HG03060 (cell line): ENCODE results near the gene RGP1.

Experiments
- ATAC-seq: cut with Tn5 transposase; IDR thresholded peaks from one replicate; pipeline ENCODE4 v1.9.1; 2021; ENCODE audit warnings: low read depth, moderate number of reproducible peaks; ENCODE audit not compliant: unreplicated experiment

The RGP1 gene

DNA sequence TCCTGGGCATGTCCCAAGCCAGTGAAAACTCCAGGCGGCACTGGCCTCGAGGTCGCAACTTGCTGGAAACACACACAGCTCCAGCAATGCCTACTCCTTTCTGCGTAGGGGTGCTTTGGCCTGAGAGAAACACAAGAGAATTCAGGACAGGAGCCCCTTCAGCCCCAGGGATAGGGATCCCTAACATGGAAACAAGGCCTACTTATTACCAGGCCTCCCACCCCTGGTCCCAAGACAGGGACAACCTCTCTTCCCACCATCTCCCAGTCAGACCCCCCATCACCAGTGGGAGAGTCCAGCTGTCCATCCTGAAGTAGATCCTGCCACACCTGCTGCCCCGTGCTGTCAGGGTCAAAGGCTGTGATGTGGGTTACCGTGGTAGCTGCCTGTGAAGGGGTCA, 8.8 kb upstream of the RGP1 start:
- no peak for ATAC-seq

DNA sequence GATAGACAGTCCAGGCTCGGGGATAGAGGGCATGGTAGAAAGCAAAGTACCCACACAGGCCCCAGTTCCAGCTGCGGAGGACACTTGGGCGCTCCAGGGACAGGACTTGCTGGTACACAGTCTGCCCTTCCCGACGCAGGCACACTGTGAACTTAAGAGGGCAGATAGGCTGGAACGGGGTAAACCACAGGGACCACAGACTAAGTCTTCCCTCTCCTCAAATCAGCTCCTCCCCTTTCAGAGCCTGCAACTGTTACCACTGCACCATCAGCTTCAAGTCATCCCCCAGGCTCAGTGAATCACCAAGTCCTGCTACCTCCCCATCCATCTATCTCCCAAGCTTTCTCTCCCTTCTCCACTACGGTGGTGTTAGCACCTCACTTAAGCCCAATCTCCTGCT, 7.3 kb upstream of the RGP1 start:
- ATAC-seq, result no peak

DNA sequence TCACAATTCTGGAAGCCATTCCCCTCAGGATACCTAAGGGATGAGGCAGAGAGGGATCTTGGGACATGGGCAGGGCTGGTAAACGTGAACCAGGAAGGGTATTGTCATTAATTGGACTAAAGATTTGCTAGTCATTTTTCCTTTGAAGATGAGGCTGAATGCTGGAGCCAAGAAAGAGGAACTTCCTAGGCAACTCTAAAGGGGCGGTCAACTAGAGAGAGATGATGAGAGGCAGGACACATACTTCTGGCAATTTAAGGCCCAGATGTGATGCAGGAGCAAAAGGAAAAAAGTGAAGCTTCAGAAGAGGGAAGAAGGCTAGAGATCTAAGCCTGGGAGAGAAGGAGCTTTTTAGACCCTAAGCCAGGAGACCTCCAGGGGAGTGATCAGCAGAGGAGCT, 5.6 kb upstream of the RGP1 start:
- no peak for ATAC-seq

DNA sequence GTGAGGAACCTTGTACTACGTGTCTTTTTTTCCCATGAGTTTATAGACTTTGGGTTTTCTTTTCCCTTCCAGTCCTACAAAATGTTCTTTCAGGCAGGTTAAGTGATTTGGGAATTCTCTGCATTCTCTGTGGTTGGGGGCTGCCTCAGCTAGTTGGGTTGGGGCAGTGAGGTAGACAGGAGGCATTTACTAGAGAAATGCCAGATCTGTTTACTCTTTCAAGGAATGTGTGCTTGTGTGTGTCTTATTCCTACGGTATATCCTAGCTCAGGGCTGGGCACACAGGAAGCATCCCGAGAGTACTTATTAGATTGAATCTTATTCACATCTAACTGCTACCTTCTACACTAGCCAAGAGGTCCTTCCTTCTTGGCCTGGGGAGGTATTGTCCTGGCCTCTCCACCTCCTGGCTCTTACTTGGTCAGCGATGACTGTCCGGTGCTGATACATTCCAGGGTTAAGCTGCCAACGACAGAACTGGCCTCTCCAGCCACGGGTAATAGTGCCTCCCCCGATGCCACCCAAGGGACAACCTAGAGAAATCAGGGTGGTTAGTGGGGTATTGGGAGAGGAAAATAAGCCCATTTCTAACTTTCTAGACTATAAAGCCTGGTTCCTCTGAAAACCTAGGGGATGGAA, 5.1 kb upstream of the RGP1 start:
- no peak for ATAC-seq

DNA sequence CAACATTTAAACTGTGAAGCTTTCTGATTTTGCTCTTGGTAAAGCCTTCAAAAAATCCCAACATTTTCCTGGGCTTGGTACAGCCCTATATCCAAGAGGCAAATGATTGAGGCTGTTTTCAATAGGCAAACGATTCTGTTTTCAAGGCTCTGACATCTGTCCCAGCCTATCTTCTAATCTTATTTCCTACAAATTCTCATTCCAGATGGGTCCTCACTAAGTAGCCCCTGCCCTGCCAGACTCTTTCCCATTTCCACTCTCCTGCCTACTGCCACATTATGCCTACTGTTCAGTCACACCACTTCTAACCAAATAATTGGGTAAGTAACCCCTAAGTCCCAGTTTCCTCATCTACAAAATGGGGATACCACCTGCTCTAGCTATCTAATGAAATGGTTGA, 3.5 kb upstream of the RGP1 start:
- no peak for ATAC-seq

DNA sequence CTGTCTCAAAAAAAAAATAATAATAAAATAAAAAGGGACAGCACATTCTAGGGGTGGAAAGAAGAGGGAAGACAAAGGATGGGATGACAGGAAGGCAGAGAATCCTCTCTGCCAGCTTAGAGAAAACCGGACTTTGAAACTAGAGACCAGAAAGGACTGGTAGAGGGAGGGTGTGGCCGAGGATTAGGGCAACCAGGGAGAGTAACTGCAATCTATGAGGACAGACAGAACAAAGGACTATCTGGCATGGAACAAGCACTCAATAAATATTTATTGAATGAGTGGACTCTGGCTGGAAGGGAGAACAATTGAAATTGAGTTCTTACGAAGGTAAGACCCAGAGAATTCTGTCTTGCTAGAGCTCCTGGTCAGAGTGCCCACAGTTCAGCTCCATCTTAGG, 2.5 kb upstream of the RGP1 start:
- ATAC-seq, result no peak

DNA sequence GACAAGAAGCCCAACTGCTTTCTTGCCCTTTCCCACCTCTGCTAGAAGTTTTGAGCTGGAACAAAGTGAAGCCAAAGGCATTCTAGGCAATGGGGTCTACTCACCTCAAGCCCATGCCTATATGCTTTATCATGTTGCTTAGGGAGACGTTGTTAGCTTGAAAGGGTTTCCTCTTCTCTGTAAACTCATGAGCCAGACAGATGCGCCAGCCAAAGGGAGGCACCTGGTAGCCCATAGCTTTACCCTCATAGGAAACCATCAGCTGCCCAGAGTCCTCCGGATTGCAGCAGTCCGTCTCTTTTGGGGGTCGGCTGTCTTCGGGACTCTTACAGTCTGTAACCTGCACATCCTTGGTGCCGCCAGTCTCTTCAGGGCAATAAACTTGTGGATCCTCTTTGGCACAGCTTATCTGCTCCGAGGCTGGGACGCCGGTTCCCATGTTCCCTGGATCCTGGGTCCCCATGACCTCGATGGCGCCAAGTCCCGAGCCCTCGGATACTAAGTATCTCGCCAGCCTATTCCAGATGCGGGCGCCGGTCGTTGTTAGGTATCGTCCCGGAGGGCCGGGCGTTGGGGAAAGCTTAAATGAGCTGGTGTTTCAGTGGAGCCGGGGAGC, 737 bp upstream of the RGP1 start:
- ATAC-seq, result no peak

DNA sequence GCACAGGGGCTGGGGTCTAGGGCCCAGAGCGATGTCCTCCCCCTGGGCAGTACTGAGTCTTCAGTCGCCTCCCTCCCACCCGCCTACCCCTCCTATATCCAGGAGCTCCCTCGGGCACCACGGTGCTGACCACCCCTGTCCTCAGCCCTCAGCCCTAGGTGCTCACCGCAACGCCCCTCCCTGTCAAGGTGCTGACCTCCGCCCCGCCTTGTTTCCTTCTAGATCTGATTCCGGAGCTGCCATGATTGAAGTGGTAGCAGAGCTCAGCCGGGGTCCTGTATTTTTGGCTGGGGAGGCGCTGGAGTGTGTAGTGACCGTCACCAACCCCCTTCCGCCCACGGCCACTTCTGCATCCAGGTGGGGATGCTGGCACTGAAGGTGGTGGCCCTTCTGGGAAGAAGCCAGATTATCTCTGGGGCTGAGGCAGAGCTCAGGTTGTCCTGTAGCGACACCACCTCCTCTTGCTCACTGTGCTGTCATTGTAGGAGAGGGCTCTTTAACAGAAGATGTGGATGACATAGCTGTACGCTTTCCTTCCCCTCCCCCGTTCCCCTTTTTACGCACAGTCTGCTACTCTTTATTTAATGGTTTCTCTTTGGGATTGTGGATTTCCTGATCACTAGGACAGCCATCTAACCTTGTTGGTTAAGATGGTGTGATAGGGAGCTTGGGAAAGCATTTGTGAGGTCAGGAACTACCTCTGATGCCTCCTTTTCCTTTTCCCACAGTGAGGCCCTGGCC, 598 bp downstream of the RGP1 start:
- ATAC-seq, result no peak

DNA sequence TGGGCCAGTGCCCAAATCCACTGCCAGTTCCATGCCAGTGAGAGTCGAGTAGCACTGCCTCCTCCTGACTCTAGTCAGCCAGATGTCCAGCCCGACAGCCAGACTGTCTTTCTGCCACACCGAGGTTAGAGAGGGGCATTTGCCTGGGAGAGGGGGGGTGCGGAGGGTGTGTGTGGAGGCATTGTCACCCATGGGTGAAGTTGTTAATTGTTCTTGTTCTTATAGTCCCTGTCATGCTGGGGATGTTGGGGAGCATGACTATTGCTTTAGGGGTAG, 1.1 kb downstream of the RGP1 start:
- no peak for ATAC-seq

DNA sequence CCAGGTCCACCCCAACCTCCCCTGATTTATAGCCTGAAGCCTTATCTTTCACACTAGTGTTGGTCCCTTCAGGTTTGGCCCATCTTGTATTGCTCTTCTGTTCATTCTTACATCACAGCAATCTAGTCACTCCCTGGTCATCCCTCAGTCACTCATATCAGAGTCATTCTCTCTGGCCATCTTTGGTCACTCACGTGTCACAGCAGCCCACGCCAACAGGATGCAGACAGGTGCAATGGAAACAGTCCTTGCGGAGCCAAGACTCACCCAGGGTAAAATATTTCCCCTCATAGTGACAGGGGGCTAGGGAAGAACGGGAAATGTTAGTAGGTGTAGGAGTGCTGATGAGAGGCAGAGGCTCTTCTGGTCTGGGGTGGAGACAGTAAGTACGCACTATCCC, 4.4 kb downstream of the RGP1 start:
- ATAC-seq, result no peak

DNA sequence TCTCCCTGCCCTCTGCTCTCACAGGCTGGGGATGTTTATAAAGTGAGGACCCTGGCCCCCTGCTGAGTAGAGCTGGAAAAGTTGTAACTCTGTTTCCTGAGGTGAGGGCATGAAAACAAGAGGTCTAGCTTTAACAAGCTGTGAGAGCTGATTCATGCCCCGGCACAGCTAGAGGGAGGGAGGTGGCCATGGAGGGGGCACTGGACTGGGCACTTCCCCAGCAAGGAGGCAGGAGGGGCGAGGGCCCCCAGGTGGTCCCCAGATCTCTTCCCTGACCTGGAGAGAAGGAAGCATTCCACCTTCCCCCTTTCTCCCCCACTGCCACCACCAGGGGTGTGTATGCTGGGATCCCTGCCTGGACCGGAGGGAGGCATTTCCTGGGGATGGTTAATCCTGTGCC, 5.2 kb downstream of the RGP1 start, which contains the start of gene MSMP:
Gene MSMP (minus strand): TSS at position 13 of the 400 bp plus-strand sequence. CDS start 147 bp downstream, outside the sequence.
- no peak for ATAC-seq

DNA sequence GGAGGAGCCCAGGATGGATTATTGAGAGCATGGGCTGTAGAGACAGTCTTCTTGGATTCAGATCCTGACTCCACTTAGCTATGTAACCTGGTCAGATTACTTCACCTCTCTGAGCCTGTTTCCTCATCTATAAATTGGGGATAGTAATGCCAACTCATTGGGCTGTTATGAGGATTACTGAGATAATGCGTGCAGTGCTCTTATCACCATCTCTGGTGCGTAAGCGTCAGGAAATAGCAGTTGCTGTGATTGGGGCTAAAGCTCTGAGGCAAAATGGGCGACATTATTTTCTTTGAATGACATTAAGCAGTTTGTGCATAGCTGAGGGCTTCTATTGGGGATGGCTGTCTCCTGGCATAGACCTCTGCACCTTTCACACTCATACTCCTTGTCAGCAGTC, 6.0 kb downstream of the RGP1 start:
- no peak for ATAC-seq

DNA sequence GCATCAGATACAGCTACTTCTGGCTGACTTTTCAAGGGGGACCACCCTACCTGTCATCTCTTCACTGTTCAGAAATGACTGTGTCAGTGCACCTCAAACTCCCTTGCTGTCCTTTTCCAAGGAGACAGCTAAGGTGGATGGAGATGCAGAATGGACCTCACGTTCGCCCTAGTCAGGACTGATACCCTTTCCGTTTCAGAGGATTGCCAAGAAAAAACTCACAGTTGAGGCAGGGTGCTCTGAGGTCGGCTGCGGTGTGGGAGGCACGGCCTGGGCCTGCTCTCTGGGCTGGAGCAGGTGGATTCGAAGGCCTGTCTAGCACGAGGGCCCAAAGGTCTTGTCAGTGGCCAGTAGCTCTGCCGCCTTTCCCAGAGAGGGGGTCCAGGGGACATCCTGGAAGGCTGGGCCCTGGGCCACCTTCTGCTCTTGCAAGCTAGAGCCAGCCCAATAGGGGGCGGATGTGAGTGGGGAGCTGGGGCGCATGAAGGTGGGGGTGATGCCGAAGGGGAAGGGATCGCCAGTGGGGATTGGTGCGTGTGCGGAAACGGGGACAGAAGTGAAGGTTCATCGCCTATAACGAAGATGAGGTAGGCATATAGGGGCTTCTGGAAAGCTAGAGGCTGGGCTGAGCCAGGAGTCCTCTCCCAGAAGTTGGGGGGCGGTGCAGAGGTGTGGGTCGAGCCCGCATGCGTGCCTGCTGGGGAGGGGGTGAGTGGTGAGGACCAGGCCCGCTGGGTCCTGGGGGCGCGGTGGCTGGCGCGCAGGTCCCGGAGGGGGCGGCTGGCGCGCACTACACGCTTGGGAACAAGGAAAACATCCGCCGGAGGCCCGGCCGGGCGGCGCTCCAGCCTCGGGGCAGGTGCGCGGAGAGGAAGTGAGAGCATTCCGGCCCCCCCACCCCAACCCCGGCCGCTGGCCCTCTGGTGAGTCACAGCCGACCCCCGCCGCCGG, 7.5 kb downstream of the RGP1 start:
- ATAC-seq, result no peak

DNA sequence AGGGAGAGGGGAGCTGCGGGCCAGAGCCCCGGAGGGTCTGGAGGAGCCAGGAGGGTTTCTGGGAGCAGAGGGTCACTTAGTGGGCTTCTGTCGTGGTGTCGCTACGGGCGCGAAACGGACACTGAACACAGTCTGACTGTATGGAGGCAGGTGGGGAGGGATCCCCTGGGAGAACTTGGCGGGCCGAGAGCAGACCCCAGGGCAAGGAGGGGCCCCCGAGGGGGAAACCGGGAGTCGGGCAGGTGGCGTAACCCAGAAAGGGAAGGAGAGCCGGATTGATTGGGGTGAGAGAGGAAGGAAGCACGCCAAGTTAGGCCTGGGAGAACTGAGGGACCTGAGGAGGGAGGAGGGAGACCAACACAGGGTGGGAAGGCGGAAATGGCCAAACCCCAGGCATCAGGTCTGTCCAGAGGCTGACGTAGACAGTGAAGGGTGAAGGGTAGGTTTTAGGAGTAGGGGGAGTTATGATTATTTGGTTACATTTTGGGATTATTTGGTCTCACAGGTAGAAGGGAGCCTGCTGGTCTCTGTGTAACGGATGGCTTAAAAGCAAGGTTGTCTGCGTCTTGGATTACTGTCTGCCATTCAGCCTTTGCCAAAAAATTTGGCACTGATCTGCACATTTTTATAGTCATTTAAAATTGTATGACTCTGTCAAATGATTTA, 8.3 kb downstream of the RGP1 start:
- no peak for ATAC-seq

DNA sequence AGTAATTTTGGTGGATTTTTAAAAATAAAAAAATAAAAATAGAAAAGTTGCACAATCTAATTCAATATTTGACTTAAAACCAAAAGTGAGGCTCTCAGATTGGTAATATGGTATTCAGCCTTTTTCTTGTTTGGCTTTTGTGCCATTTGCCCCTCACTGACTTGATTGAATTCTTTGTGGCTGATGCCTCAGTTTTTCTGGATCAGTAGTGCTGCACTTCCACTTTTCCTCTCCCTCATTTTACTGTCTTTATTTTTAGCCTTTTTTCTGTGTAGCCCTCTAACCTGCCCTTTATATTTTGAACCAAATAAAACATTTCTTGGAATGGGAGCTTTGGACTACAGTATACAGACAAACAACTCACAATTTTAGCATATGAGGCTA, 8.8 kb downstream of the RGP1 start:
- no peak for ATAC-seq

DNA sequence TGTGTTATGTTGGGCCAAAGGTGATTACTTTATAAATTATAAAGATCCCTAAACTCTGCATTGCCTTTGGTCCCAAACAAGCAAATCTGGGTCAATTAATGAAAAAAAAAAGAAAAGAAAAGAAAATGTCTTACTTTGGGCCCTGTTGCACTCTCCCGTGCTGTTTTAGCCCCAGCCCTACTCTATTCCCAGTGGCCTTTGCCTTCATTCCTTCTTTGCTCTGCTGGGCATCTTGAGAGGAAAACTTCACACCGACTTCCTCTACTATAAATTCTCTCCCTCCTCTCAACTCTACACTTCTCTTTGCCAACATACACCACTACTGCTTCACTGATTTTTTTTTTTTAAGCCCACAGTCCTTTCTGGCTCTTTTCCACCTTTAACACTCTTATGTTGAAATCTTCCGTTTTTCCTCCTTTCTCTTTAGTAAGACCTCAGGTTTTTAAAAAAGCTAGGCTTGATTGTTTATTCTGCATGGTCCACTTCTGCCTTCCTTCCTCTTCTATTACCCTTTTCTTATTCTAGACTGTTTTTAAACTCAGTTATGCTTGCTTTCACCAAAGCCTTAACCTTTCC, 9.5 kb downstream of the RGP1 start:
- ATAC-seq, result no peak

DNA sequence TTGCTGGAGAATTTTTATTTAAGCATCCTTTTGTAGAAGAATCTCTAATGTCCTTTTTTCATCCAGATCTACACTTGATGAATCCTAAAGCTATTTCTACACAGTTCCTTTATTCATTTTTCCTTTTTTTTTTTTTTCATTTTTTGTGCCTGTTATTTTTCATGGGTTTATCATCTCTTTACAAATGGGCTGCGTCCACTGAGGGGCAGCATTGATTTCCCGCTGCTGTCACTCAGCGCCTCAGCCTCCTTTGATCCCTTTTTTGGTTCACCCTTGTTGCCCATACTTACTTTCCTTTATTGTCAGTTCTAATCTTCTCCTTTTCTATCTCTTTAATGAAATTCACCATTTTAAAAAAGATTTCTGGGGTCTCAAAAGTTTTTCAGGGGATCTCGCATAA, 10.7 kb downstream of the RGP1 start:
- ATAC-seq, result no peak

DNA sequence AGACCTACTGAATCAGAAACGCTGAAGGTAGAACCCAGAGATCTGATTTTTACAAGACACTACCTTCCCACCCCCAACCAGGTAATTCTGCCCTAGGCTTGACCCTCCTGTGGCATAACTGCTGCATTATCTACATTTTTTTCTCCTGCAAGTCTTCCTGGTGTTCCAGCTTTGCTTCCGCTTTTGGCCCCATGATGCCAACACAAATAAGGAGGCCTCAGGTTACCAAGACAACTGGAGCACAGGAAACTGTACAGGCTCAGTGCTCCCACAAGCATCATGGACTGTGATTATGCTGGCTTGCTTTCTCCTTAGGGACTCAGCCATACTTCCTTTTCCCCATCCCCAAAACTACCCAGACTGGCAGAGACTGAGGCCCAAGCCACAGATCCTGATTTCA, 11.6 kb downstream of the RGP1 start:
- ATAC-seq, result no peak

DNA sequence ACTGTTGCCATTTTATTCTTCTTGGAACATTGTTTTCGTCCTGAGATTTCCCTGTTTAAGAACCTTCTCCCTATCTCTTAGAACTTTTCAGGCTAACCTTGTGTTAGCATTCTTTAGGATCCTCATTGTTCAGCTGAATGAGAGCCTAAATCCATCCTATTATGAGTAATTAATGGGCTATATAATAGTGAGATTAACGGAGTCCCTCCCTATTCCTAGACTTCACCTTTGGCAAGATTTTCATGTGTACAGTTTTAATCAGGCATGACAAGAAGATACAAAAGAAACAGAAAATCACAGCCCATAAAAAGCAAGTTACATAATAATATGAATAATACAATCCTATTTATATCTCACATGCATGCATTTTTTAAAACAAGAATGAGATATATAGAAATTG, 14.1 kb downstream of the RGP1 start:
- no peak for ATAC-seq

DNA sequence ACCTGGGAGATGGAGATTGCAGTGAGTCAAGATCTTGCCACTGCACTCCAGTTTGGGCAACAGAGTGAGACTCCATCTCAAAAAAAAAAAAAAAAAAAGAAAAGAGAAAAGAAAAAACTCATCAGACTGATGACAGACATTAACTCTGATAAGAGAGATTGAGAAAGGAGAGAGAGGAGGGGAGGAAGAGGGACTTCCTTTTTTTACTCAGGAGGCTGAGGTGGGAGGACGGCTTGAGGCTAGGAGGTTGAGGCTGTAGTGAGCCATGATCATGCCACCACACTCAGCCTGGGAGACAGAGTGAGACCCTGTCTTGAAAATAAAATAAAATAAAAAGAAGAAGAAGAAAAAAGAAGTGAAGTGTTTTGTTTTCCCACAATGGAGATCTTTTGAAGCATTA, 14.7 kb downstream of the RGP1 start:
- ATAC-seq, result no peak
